K562 (cell line): ENCODE measurements around the gene POU2AF3. TPM values are rescaled to one million over a fixed set of nuclear protein-coding genes. Genes with fewer than 3 reads are reported as not detected.

Experiments
- ATAC-seq: fragments of 200-7000 bp; cut with Tn5 transposase; 3 replicates; pipeline ENCODE4 v1.9.1; 2020; ENCODE audit warnings: moderate library complexity
- BruUV-seq: library from RNA; stranded (reverse); fragments of 400-500 nt; replicated peaks from 2 replicates; lab custom pipeline; 2021; lab: Mats Ljungman, UMichigan
- CTCF ChIA-PET: fragments of 300-600 bp; formaldehyde crosslinking; extraction: SDS; loops from one replicate; lab custom pipeline; 2021; ENCODE audit warnings: low intra/inter-chr PET ratio; lab: Yijun Ruan, JAX
- POLR2A ChIA-PET: fragments of 300-600, 350-650 bp; sonication (Branson Sonifier 250); formaldehyde crosslinking; extraction: SDS; loops from one replicate; lab custom pipeline; 2021; ENCODE audit warnings: antibody characterized with exemption, inconsistent platforms; lab: Yijun Ruan, JAX
- DNase-seq, 4 experiments: peaks; one replicate each; pipeline versions ENCODE4 v3.0.0 to v3.0.0-alpha.2; 2011 to 2018; ENCODE audit warnings: low spot score in 3 of 4, mixed read lengths in 3 of 4; ENCODE audit errors: extremely low read depth in 1 of 4
- FAIRE-seq: peaks from 2 replicates; lab custom pipeline; 2011; peaks lifted over from hg19 to GRCh38; lab: Jason Lieb, UNC
- H2AFZ ChIP-seq: 2 replicates; pipeline ENCODE4 v1.6.0; 2011; ENCODE audit warnings: low read depth, low read length, control low read depth, inconsistent platforms
- H3K27ac ChIP-seq: fragments of 200-600 bp; 3 replicates; pipeline ENCODE4 v1.8.0; 2011; ENCODE audit warnings: low read depth, mild to moderate bottlenecking, control low read depth, inconsistent platforms, low read length, moderate library complexity, mixed read lengths; ENCODE audit errors: extremely low read depth
- H3K27me3 ChIP-seq, 2 experiments: fragments of 300-600 bp in 1 of 2; 2 replicates in 1 of 2; 3 replicates in 1 of 2; pipeline versions ENCODE4 v1.6.0 to v1.8.0; 2011; ENCODE audit warnings: inconsistent platforms in 2 of 2, low read length in 2 of 2, mild to moderate bottlenecking in 1 of 2, mixed read lengths in 1 of 2, moderate library complexity in 1 of 2; ENCODE audit not compliant: control insufficient read depth in 2 of 2, insufficient read depth in 2 of 2
- H3K36me3 ChIP-seq: fragments of 300-600 bp; 3 replicates; pipeline ENCODE4 v1.8.0; 2011; ENCODE audit warnings: mild to moderate bottlenecking, low read length, inconsistent platforms; ENCODE audit not compliant: control insufficient read depth, insufficient read depth
- H3K4me1 ChIP-seq, 2 experiments: fragments of 200-600 bp in 1 of 2; replicated peaks in 1 of 2; 2 replicates in 1 of 2; 3 replicates in 1 of 2; pipeline versions ENCODE4 v1.5.1 to v1.8.0; 2011; ENCODE audit warnings: inconsistent platforms in 2 of 2, low read length in 2 of 2, mild to moderate bottlenecking in 1 of 2, mixed read lengths in 1 of 2, moderate library complexity in 1 of 2; ENCODE audit not compliant: control insufficient read depth in 2 of 2, insufficient read depth in 2 of 2
- H3K4me2 ChIP-seq: 2 replicates; pipeline ENCODE4 v1.6.1; 2011; ENCODE audit warnings: low read length, control low read depth, inconsistent platforms, mixed read lengths; ENCODE audit not compliant: insufficient read depth
- H3K4me3 ChIP-seq: fragments of 200-600 bp; sonication (generic), shearing (Covaris generic); 2 replicates; pipeline ENCODE4 v1.5.1; 2016; ENCODE audit warnings: control low read depth, inconsistent platforms
- H3K79me2 ChIP-seq: fragments of 200-600 bp; 3 replicates; pipeline ENCODE4 v1.8.0; 2011; ENCODE audit warnings: low read length, inconsistent platforms; ENCODE audit not compliant: control insufficient read depth, insufficient read depth
- H3K9ac ChIP-seq, 2 experiments: 2 replicates each; pipeline versions ENCODE4 v1.6.0 to v1.6.1; 2011; ENCODE audit warnings: low read depth in 2 of 2, low read length in 2 of 2, control low read depth in 1 of 2, inconsistent platforms in 1 of 2, mild to moderate bottlenecking in 1 of 2, mixed read lengths in 1 of 2; ENCODE audit not compliant: insufficient read depth in 1 of 2
- H3K9me1 ChIP-seq: one replicate; pipeline ENCODE4 v1.6.0; 2011; ENCODE audit warnings: inconsistent platforms, mild to moderate bottlenecking, low read length, moderate library complexity; ENCODE audit not compliant: control insufficient read depth, insufficient read depth
- H3K9me3 ChIP-seq: replicated peaks from 2 replicates; pipeline ENCODE4 v1.5.1; 2011; ENCODE audit warnings: low read depth, low read length, inconsistent platforms; ENCODE audit not compliant: control insufficient read depth, insufficient read depth
- H4K20me1 ChIP-seq: replicated peaks from 2 replicates; pipeline ENCODE4 v1.6.1; 2011; ENCODE audit warnings: low read length, inconsistent platforms, mixed read lengths; ENCODE audit not compliant: control insufficient read depth, insufficient read depth
- CBX1 ChIP-seq: sonication (generic); IDR thresholded peaks from 2 replicates; pipeline ENCODE4 v1.6.1; 2016; ENCODE audit warnings: antibody characterized with exemption, low read depth, mild to moderate bottlenecking
- IRF2 ChIP-seq: sonication (generic); formaldehyde crosslinking; IDR thresholded peaks from 2 replicates; pipeline ENCODE4 v1.8.1; 2022; ENCODE audit warnings: mild to moderate bottlenecking, missing genetic modification reagents
- KHSRP ChIP-seq: fragments of 450-650 bp; IDR thresholded peaks from 2 replicates; pipeline ENCODE4 v1.6.1; 2017
- MAZ ChIP-seq, 2 experiments: fragments of 450-650 bp in 1 of 2; sonication (generic) in 1 of 2; formaldehyde crosslinking; IDR thresholded peaks in 1 of 2; conservative IDR thresholded peaks in 1 of 2; 2 replicates each; pipeline versions ENCODE4 v1.4.0 to v1.5.0; 2020; ENCODE audit warnings: mild to moderate bottlenecking in 1 of 2, missing genetic modification reagents in 1 of 2
- MEF2D ChIP-seq: conservative IDR thresholded peaks from 2 replicates; pipeline ENCODE4 v1.6.1; 2016; ENCODE audit warnings: low read depth, missing genetic modification characterization, missing compliant biosample characterization
- POU5F1 ChIP-seq: fragments of 150-350 bp; IDR thresholded peaks from 2 replicates; pipeline ENCODE4 v1.6.1; 2014; ENCODE audit warnings: borderline replicate concordance, low read length, low read depth, mild to moderate bottlenecking; ENCODE audit not compliant: partially characterized antibody
- RBBP5 ChIP-seq: fragments of 200-600 bp; sonication (generic); IDR thresholded peaks from 2 replicates; pipeline ENCODE4 v1.6.1; 2012; ENCODE audit warnings: borderline replicate concordance, mild to moderate bottlenecking, low read length, control low read depth, inconsistent platforms; ENCODE audit not compliant: insufficient read depth, poor library complexity, severe bottlenecking
- TAF15 ChIP-seq: fragments of 200-400 bp; formaldehyde crosslinking; IDR thresholded peaks from 2 replicates; pipeline ENCODE4 v1.6.1; 2017; ENCODE audit warnings: mild to moderate bottlenecking, low read depth, low read length, moderate library complexity
- ZBTB8A ChIP-seq: fragments of 450-650 bp; IDR thresholded peaks from 2 replicates; pipeline ENCODE4 v1.6.1; 2018; ENCODE audit warnings: mild to moderate bottlenecking, moderate library complexity; ENCODE audit not compliant: partially characterized antibody
- ZKSCAN3 ChIP-seq: fragments of 250-450 bp; sonication (Bioruptor Pico); IDR thresholded peaks from 2 replicates; pipeline ENCODE4 v1.4.0; 2020
- ZKSCAN8 ChIP-seq: fragments of 200-800 bp; sonication (Bioruptor generic); IDR thresholded peaks from 2 replicates; pipeline ENCODE4 v1.6.1; 2016; ENCODE audit warnings: missing genetic modification characterization, missing compliant biosample characterization
- ZNF175 ChIP-seq: fragments of 200-800 bp; sonication (Bioruptor generic); IDR thresholded peaks from 2 replicates; pipeline ENCODE4 v1.6.1; 2016; ENCODE audit warnings: low read depth, mild to moderate bottlenecking, missing genetic modification characterization, missing compliant biosample characterization
- ZNF589 ChIP-seq: fragments of 200-800 bp; sonication (Bioruptor generic); IDR thresholded peaks from 2 replicates; pipeline ENCODE4 v1.6.1; 2016; ENCODE audit warnings: low read depth, missing genetic modification characterization, missing compliant biosample characterization
- WGBS: fragments of 100-300 bp; shearing (Covaris generic); methylation state at CpG from one replicate; pipeline ENCODE4 v1.1.6; 2016; ENCODE audit warnings: low coverage, mixed read lengths; ENCODE audit not compliant: insufficient coverage; ENCODE audit errors: missing lambda C conversion rate; 5-methylcytosine and 5-hydroxymethylcytosine counted together
- in situ Hi-C: fragments of 300-500 bp; cut with MboI; formaldehyde crosslinking; loops from 4 replicates; pipeline ENCODE4 v1.15.0; 2018; ENCODE audit warnings: inconsistent platforms, mixed read lengths
- intact Hi-C: fragments of 100-400 bp; cut with micrococcal nuclease; formaldehyde crosslinking; loops from 2 replicates; pipeline ENCODE4 v1.14.2; 2022
- polyA plus RNA-seq, 8 experiments: library from polyadenylated mRNA; depleted of rRNA in 4 of 8; stranded (reverse) in 5 of 8; unstranded in 3 of 8; fragments of >200 nt; fragmentation: Nextera tagmentation in 2 of 8; fragmentation: Illumina TruSeq in 1 of 8; extraction: Ambion mirVana in 2 of 8; extraction: Trizol in 1 of 8; gene quantifications; 2 replicates each; pipeline versions ENCODE4 v1.2.1 to v1.2.3, GENCODE V29; 2011 to 2014; ENCODE audit warnings: inconsistent platforms in 1 of 8, missing spikeins in 1 of 8
- total RNA-seq, 7 experiments: library from RNA; depleted of rRNA in 6 of 7; stranded (reverse); fragments of >200 nt in 6 of 7; fragmentation: Illumina TruSeq in 2 of 7; extraction: Trizol in 2 of 7; gene quantifications; 2 replicates each; pipeline versions ENCODE4 v1.2.1 to v1.2.3, GENCODE V29; 2011 to 2021; ENCODE audit warnings: low replicate concordance in 1 of 7
- TF ChIP-seq, protein P1 (sequence below), 3 experiments: IDR thresholded peaks in 2 of 3; conservative IDR thresholded peaks in 1 of 3; 2 replicates each; pipeline ENCODE4 v1.5.1; 2011 to 2012; ENCODE audit warnings: low read length in 3 of 3, mild to moderate bottlenecking in 3 of 3, control low read depth in 2 of 3, improper control_type of control experiment in 1 of 3, inconsistent platforms in 1 of 3, low read depth in 1 of 3, mixed read lengths in 1 of 3, moderate library complexity in 1 of 3; ENCODE audit not compliant: insufficient read depth in 2 of 3
- TF ChIP-seq, protein P2 (sequence below): conservative IDR thresholded peaks from 2 replicates; pipeline ENCODE4 v1.6.1; 2011; ENCODE audit warnings: low read depth, mild to moderate bottlenecking, low read length; ENCODE audit not compliant: control insufficient read depth
- TF ChIP-seq, protein P3 (sequence below), 2 experiments: IDR thresholded peaks; 2 replicates each; pipeline ENCODE4 v1.6.1; 2011; ENCODE audit warnings: borderline replicate concordance in 1 of 2, control low read depth in 1 of 2, low read depth in 1 of 2, low read length in 1 of 2, mild to moderate bottlenecking in 1 of 2, mixed read lengths in 1 of 2, moderate library complexity in 1 of 2; ENCODE audit not compliant: insufficient read depth in 1 of 2, insufficient read length in 1 of 2, poor library complexity in 1 of 2, severe bottlenecking in 1 of 2; ENCODE audit errors: extremely low read depth in 1 of 2
- TF ChIP-seq, protein P4 (sequence below): fragments of 250-450 bp; sonication (Bioruptor Pico); IDR thresholded peaks from 2 replicates; pipeline ENCODE4 v1.8.0; 2022; ENCODE audit warnings: moderate library complexity, mild to moderate bottlenecking, inconsistent platforms

The POU2AF3 gene
- total and polyA plus RNA-seq, 9 of the 15 experiments (the other 6 are each of a cell fraction or from before 2014, with no cell fraction given), result not detected

DNA sequence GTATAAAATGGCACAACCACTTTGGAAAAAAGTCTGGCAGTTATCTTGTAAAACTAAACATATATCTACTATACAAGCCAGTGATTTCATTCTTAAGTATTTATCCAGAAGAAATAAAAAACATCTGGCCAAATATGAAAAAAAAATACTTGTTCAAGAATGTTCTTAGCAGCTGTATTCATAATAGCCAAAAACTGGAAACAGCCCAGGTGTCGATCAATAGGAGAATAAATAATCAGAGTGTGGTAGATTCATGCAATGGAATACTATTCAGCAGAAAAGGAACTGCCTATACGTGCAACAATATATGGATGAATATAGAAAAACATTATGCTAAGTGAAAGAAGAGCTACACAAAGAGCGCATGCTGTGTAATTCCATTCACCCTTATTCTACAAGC, 44.0 kb downstream of the POU2AF3 start:
- H3K79me2 ChIP-seq, result no peaks in the 10 kb centered on the region
- POLR2A ChIA-PET, result no interaction called here
- no peaks in the 10 kb centered on the region for H3K27me3 ChIP-seq
- CTCF ChIA-PET, result no interaction called here
- DNase-seq, result no peak
- H3K9ac ChIP-seq, result no peak overlapping the region
- no peaks in the 10 kb centered on the region for H3K9me1 ChIP-seq
- no peaks in the 10 kb centered on the region for H3K9me3 ChIP-seq
- WGBS, result 0% methylated on average over 3 of the region's 3 CpGs
- H3K36me3 ChIP-seq, result no peaks in the 10 kb centered on the region
- no peak overlapping the region for H3K27ac ChIP-seq
- H3K4me3 ChIP-seq, result no peak overlapping the region
- in situ Hi-C loops (no loop called here), intact Hi-C loops (no loop called here)
- H3K4me1 ChIP-seq, result no peaks in the 10 kb centered on the region
- no peak overlapping the region for H3K4me2 ChIP-seq
- no peaks in the 10 kb centered on the region for H4K20me1 ChIP-seq
- no peak overlapping the region for H2AFZ ChIP-seq
- ATAC-seq, result no peak
- FAIRE-seq, result no peak
- BruUV-seq, result no TSS peak
- TF ChIP-seq, protein P1, sequence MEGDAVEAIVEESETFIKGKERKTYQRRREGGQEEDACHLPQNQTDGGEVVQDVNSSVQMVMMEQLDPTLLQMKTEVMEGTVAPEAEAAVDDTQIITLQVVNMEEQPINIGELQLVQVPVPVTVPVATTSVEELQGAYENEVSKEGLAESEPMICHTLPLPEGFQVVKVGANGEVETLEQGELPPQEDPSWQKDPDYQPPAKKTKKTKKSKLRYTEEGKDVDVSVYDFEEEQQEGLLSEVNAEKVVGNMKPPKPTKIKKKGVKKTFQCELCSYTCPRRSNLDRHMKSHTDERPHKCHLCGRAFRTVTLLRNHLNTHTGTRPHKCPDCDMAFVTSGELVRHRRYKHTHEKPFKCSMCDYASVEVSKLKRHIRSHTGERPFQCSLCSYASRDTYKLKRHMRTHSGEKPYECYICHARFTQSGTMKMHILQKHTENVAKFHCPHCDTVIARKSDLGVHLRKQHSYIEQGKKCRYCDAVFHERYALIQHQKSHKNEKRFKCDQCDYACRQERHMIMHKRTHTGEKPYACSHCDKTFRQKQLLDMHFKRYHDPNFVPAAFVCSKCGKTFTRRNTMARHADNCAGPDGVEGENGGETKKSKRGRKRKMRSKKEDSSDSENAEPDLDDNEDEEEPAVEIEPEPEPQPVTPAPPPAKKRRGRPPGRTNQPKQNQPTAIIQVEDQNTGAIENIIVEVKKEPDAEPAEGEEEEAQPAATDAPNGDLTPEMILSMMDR (IDR thresholded peaks at IDR 0.05 in 2 of 3, conservative IDR thresholded peaks at IDR 0.05 in 1 of 3; ENCODE audit: insufficient read depth in 2 of 3, low read depth in 1 of 3, low read length in 3 of 3), result no peak
- TF ChIP-seq MEF2D (tag) (no peak), IRF2 (CRISPR knock-in tag) (no peak), CBX1 (no peak), ZBTB8A (no peak), ZKSCAN3 (no peak), ZNF175 (CRISPR knock-in tag) (no peak), ZKSCAN8 (CRISPR knock-in tag) (no peak), POU5F1 (no peak), RBBP5 (no peak), ZNF589 (CRISPR knock-in tag) (no peak), KHSRP (no peak), TAF15 (no peak), MAZ (CRISPR knock-in tag; conservative IDR thresholded peaks at IDR 0.05 in 1 of 2, IDR thresholded peaks at IDR 0.05 in 1 of 2) (no peak)
- TF ChIP-seq, protein P2, sequence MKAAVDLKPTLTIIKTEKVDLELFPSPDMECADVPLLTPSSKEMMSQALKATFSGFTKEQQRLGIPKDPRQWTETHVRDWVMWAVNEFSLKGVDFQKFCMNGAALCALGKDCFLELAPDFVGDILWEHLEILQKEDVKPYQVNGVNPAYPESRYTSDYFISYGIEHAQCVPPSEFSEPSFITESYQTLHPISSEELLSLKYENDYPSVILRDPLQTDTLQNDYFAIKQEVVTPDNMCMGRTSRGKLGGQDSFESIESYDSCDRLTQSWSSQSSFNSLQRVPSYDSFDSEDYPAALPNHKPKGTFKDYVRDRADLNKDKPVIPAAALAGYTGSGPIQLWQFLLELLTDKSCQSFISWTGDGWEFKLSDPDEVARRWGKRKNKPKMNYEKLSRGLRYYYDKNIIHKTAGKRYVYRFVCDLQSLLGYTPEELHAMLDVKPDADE, result no peak
- TF ChIP-seq, protein P3, sequence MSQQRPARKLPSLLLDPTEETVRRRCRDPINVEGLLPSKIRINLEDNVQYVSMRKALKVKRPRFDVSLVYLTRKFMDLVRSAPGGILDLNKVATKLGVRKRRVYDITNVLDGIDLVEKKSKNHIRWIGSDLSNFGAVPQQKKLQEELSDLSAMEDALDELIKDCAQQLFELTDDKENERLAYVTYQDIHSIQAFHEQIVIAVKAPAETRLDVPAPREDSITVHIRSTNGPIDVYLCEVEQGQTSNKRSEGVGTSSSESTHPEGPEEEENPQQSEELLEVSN (IDR thresholded peaks at IDR 0.05; ENCODE audit: borderline replicate concordance in 1 of 2, extremely low read depth in 1 of 2, insufficient read depth in 1 of 2, insufficient read length in 1 of 2, low read depth in 1 of 2, low read length in 1 of 2, poor library complexity in 1 of 2, severe bottlenecking in 1 of 2), result no peak
- TF ChIP-seq, protein P4, sequence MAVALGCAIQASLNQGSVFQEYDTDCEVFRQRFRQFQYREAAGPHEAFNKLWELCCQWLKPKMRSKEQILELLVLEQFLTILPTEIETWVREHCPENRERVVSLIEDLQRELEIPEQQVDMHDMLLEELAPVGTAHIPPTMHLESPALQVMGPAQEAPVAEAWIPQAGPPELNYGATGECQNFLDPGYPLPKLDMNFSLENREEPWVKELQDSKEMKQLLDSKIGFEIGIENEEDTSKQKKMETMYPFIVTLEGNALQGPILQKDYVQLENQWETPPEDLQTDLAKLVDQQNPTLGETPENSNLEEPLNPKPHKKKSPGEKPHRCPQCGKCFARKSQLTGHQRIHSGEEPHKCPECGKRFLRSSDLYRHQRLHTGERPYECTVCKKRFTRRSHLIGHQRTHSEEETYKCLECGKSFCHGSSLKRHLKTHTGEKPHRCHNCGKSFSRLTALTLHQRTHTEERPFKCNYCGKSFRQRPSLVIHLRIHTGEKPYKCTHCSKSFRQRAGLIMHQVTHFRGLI (CRISPR knock-in tag), result no peak
